HUES48 (cell line): ENCODE results near the gene INHBB.

Experiments
- H3K27ac ChIP-seq: one replicate; pipeline ENCODE4 v1.7.0; 2013; ENCODE audit warnings: low read depth, low read length, inconsistent platforms
- H3K27me3 ChIP-seq: 2 replicates; pipeline ENCODE4 v1.6.1; 2013; ENCODE audit warnings: mild to moderate bottlenecking, low read length; ENCODE audit not compliant: control insufficient read depth, insufficient read depth
- H3K36me3 ChIP-seq: 2 replicates; pipeline ENCODE4 v1.6.1; 2013; ENCODE audit warnings: low read length; ENCODE audit not compliant: control insufficient read depth, insufficient read depth
- H3K4me1 ChIP-seq: 2 replicates; pipeline ENCODE4 v1.6.1; 2013; ENCODE audit warnings: mild to moderate bottlenecking, low read length; ENCODE audit not compliant: control insufficient read depth, insufficient read depth
- H3K4me3 ChIP-seq: 2 replicates; pipeline ENCODE4 v1.5.1; 2013; ENCODE audit warnings: mild to moderate bottlenecking, low read depth, low read length
- H3K9ac ChIP-seq: 2 replicates; pipeline ENCODE4 v1.6.1; 2013; ENCODE audit warnings: mild to moderate bottlenecking, low read depth, low read length, moderate library complexity
- H3K9me3 ChIP-seq: 2 replicates; pipeline ENCODE4 v1.6.1; 2013; ENCODE audit warnings: low read length; ENCODE audit not compliant: control insufficient read depth, insufficient read depth

INHBB gene

GRCh38 chr2:120346026-120346666, at the start of gene INHBB:
Gene INHBB (plus strand): TSS chr2:120346136. CDS start chr2:120346189, 53 bp downstream.
- no peaks in the 10 kb centered on the region for H3K9me3 ChIP-seq
- peaks cover 98% of the 10 kb centered on the region for H3K27me3 ChIP-seq
- H3K4me1 ChIP-seq = peaks cover 23% of the 10 kb centered on the region
- H3K27ac ChIP-seq = no peak within 1 kb of the TSS
- no peak within 1 kb of the TSS for H3K9ac ChIP-seq
- peak within 1 kb of the TSS; percentile 47 for H3K4me3 ChIP-seq
- H3K36me3 ChIP-seq = no peaks in the 10 kb centered on the region

- Histone ChIP-seq H3K36me3 (no peaks in the 10 kb centered on the region), H3K4me1 (peaks cover 12% of the 10 kb centered on the region), H3K4me3 (no peak overlapping the region), H3K9ac (no peak overlapping the region), H3K27me3 (no peaks in the 10 kb centered on the region), H3K27ac (no peak overlapping the region), H3K9me3 (no peaks in the 10 kb centered on the region)
These were observed 47.6 kb upstream of the INHBB start for GRCh38 chr2:120298173-120298835.

- H3K4me1 ChIP-seq = peaks cover 5% of the 10 kb centered on the region
- no peak overlapping the region for H3K9ac ChIP-seq
- no peak overlapping the region for H3K4me3 ChIP-seq
- H3K27me3 ChIP-seq = peaks cover 5% of the 10 kb centered on the region; the same call in 1 of the 2 replicates
- H3K27ac ChIP-seq = no peak overlapping the region
- no peaks in the 10 kb centered on the region for H3K36me3 ChIP-seq
- no peaks in the 10 kb centered on the region for H3K9me3 ChIP-seq
These were observed 46.9 kb upstream of the INHBB start for GRCh38 chr2:120299004-120299403.

- H3K36me3 ChIP-seq = no peaks in the 10 kb centered on the region
- H3K9me3 ChIP-seq = no peaks in the 10 kb centered on the region
- no peak overlapping the region for H3K27ac ChIP-seq
- peaks cover 8% of the 10 kb centered on the region; the same call in 1 of the 2 replicates for H3K27me3 ChIP-seq
- H3K9ac ChIP-seq = no peak overlapping the region
- no peak overlapping the region for H3K4me3 ChIP-seq
- H3K4me1 ChIP-seq = no peaks in the 10 kb centered on the region
These were observed 46.4 kb upstream of the INHBB start for GRCh38 chr2:120299561-120299960.

GRCh38 chr2:120300385-120300784, 45.6 kb upstream of the INHBB start:
- H3K27ac ChIP-seq = no peak overlapping the region
- no peaks in the 10 kb centered on the region for H3K36me3 ChIP-seq

GRCh38 chr2:120301284-120301683, 44.7 kb upstream of the INHBB start:
- H3K4me3 ChIP-seq = no peak overlapping the region
- no peaks in the 10 kb centered on the region for H3K4me1 ChIP-seq

More at GRCh38 chr2:120300385-120300784, 45.6 kb upstream of the INHBB start:
- H3K9me3 ChIP-seq = no peaks in the 10 kb centered on the region
- no peaks in the 10 kb centered on the region for H3K4me1 ChIP-seq
- H3K9ac ChIP-seq = no peak overlapping the region
- no peak overlapping the region for H3K4me3 ChIP-seq
- H3K27me3 ChIP-seq = peaks cover 8% of the 10 kb centered on the region; the same call in 1 of the 2 replicates

GRCh38 chr2:120302301-120302700, 43.6 kb upstream of the INHBB start:
- Histone ChIP-seq H3K9ac (no peak overlapping the region), H3K27ac (no peak overlapping the region), H3K9me3 (no peaks in the 10 kb centered on the region), H3K27me3 (peaks cover 8% of the 10 kb centered on the region; the same call in 1 of the 2 replicates), H3K36me3 (no peaks in the 10 kb centered on the region), H3K4me3 (no peak overlapping the region), H3K4me1 (no peaks in the 10 kb centered on the region)

More at GRCh38 chr2:120301284-120301683, 44.7 kb upstream of the INHBB start:
- no peaks in the 10 kb centered on the region for H3K9me3 ChIP-seq
- peaks cover 8% of the 10 kb centered on the region; the same call in 1 of the 2 replicates for H3K27me3 ChIP-seq
- H3K9ac ChIP-seq = no peak overlapping the region
- H3K36me3 ChIP-seq = no peaks in the 10 kb centered on the region
- no peak overlapping the region for H3K27ac ChIP-seq

GRCh38 chr2:120303177-120303576, 42.8 kb upstream of the INHBB start:
- Histone ChIP-seq H3K36me3 (no peaks in the 10 kb centered on the region), H3K27ac (no peak overlapping the region), H3K9ac (no peak overlapping the region), H3K4me3 (no peak overlapping the region), H3K27me3 (peaks cover 8% of the 10 kb centered on the region; the same call in 1 of the 2 replicates), H3K9me3 (no peaks in the 10 kb centered on the region), H3K4me1 (no peaks in the 10 kb centered on the region)

GRCh38 chr2:120305296-120305695, 40.6 kb upstream of the INHBB start:
- Histone ChIP-seq H3K36me3 (no peaks in the 10 kb centered on the region), H3K27me3 (peaks cover 16% of the 10 kb centered on the region), H3K4me1 (peaks cover 3% of the 10 kb centered on the region), H3K9ac (no peak overlapping the region), H3K4me3 (no peak overlapping the region), H3K27ac (no peak overlapping the region), H3K9me3 (no peaks in the 10 kb centered on the region)

- Histone ChIP-seq H3K4me3 (no peak overlapping the region), H3K27me3 (peaks cover 23% of the 10 kb centered on the region), H3K27ac (no peak overlapping the region), H3K9me3 (no peaks in the 10 kb centered on the region), H3K4me1 (peaks cover 6% of the 10 kb centered on the region), H3K36me3 (no peaks in the 10 kb centered on the region), H3K9ac (no peak overlapping the region)
These were observed 39.9 kb upstream of the INHBB start for GRCh38 chr2:120305937-120306490.

- H3K36me3 ChIP-seq = no peaks in the 10 kb centered on the region
- H3K9ac ChIP-seq = no peak overlapping the region
- peaks cover 6% of the 10 kb centered on the region for H3K4me1 ChIP-seq
- H3K4me3 ChIP-seq = no peak overlapping the region
- H3K27ac ChIP-seq = no peak overlapping the region
- peaks cover 37% of the 10 kb centered on the region for H3K27me3 ChIP-seq
- no peaks in the 10 kb centered on the region for H3K9me3 ChIP-seq
These were observed 38.5 kb upstream of the INHBB start for GRCh38 chr2:120307482-120307881.
